Anterior cingulate cortex (tissue), 58 donors: Measurements from ENCODE around the gene N4BP2L2.

Experiments
- DNase-seq, 58 donors: peaks; one replicate each; lab custom pipeline; 2025; lab: John Stamatoyannopoulos, UW

The N4BP2L2 gene

GRCh38 chr13:32428581-32429432 lies 109.8 kb downstream of the N4BP2L2 start:
- DNase-seq, result peak in 5 of 58 donors; percentile 9 to 53 (median 37)

- DNase-seq, result peak; percentile 6 to 92 (median 68)
Observed at GRCh38 chr13:32427852-32428580, 110.6 kb downstream of the N4BP2L2 start, which contains the start of gene N4BP2L1. Gene N4BP2L1 (minus strand): TSS chr13:32428130. CDS start chr13:32428082, 48 bp downstream.

- DNase-seq, result peak in 48 of 58 donors; percentile 16 to 71 (median 48)
Observed at GRCh38 chr13:32426990-32427851, 111.4 kb downstream of the N4BP2L2 start.

GRCh38 chr13:32426191-32426989 lies 112.2 kb downstream of the N4BP2L2 start:
- DNase-seq, result peak in 5 of 58 donors; percentile 13 to 48 (median 17)

- DNase-seq, result no peak
Observed at GRCh38 chr13:32425158-32425557, 113.4 kb downstream of the N4BP2L2 start.

GRCh38 chr13:32423592-32423991 lies 115.0 kb downstream of the N4BP2L2 start:
- DNase-seq, result no peak

- DNase-seq, result no peak
Observed at GRCh38 chr13:32419862-32420261, 118.7 kb downstream of the N4BP2L2 start.

- no peak for DNase-seq
Observed at GRCh38 chr13:32417995-32418394, 120.6 kb downstream of the N4BP2L2 start.

GRCh38 chr13:32415019-32415418 lies 123.6 kb downstream of the N4BP2L2 start:
- no peak for DNase-seq

GRCh38 chr13:32414580-32414979 lies 124.0 kb downstream of the N4BP2L2 start:
- DNase-seq, result no peak

- no peak for DNase-seq
Observed at GRCh38 chr13:32413284-32413683, 125.3 kb downstream of the N4BP2L2 start.

GRCh38 chr13:32409561-32410421 lies 128.8 kb downstream of the N4BP2L2 start:
- peak in 19 of 58 donors; percentile 4 to 38 (median 17) for DNase-seq

- no peak for DNase-seq
Observed at GRCh38 chr13:32409001-32409313, 129.6 kb downstream of the N4BP2L2 start.

- DNase-seq, result no peak
Observed at GRCh38 chr13:32408296-32409000, 130.1 kb downstream of the N4BP2L2 start.

- DNase-seq, result no peak
Observed at GRCh38 chr13:32407854-32408253, 130.7 kb downstream of the N4BP2L2 start.

GRCh38 chr13:32403108-32403507 lies 135.5 kb downstream of the N4BP2L2 start:
- no peak for DNase-seq

GRCh38 chr13:32391101-32391619 lies 147.4 kb downstream of the N4BP2L2 start:
- DNase-seq, result no peak

GRCh38 chr13:32390484-32390883 lies 148.1 kb downstream of the N4BP2L2 start:
- no peak for DNase-seq
